Activated CD8-positive, alpha-beta memory T cell treated with anti-CD3 and anti-CD28 coated beads, Interleukin-2, amount 10 ng/mL, durations not matched to agents 7 days and 5 days (primary cell): ENCODE results near the gene TMEM132E. TPM values are rescaled to one million over a fixed set of nuclear protein-coding genes. Genes with fewer than 3 reads are reported as not detected.

ENCODE experiments used
- ATAC-seq: fragments of 150-1000 bp; cut with Tn5 transposase; one replicate; pipeline ENCODE4 v1.10.0; 2021; ENCODE audit warnings: moderate library complexity
- CTCF ChIA-PET: fragments of 350-600 bp; sonication (Branson Sonifier 250); formaldehyde crosslinking; loops from one replicate; lab custom pipeline; 2021; ENCODE audit warnings: antibody characterized with exemption; lab: Charles Lee
- DNase-seq: peaks from one replicate; pipeline ENCODE4 v3.0.0-alpha.2; 2020
- H3K27ac Mint-ChIP-seq: one replicate; pipeline ENCODE4 v1.8.0; 2021; ENCODE audit warnings: mild to moderate bottlenecking, mixed read lengths
- H3K27me3 Mint-ChIP-seq: one replicate; pipeline ENCODE4 v1.8.0; 2021; ENCODE audit warnings: mixed read lengths
- H3K36me3 Mint-ChIP-seq: one replicate; pipeline ENCODE4 v1.8.0; 2021; ENCODE audit warnings: mild to moderate bottlenecking, mixed read lengths
- H3K4me1 Mint-ChIP-seq: one replicate; pipeline ENCODE4 v1.8.0; 2021; ENCODE audit warnings: mixed read lengths
- H3K4me3 Mint-ChIP-seq: one replicate; pipeline ENCODE4 v1.8.0; 2021; ENCODE audit warnings: mild to moderate bottlenecking, moderate library complexity, mixed read lengths
- H3K9me3 Mint-ChIP-seq: one replicate; pipeline ENCODE4 v1.8.0; 2022; ENCODE audit warnings: low read depth, mixed read lengths
- total RNA-seq, 2 experiments: library from RNA; stranded (reverse); gene quantifications; one replicate each; pipeline ENCODE4 v1.2.3, GENCODE V29; 2021

The TMEM132E gene
- total RNA-seq, 2 experiments from 2014 or later, result not detected

DNA sequence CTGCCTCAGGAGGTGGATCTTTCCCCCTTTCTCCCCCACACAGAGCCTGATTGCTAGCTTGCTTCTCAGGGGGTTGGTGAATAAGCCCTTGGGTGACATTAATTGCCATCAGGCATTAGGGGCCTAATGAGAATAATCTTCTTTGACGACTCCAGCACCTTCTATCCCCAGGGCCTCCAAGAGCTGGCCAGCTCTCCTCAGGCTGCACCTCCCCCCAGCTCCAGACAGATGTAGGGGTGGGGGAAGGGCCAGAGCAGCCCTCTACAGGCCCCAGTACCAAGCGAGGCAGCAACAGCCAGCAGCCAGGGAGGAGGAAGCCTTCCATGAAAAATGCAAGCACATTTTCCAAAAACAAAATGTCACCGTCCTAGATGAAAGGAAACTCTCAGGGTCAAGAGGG is 1.4 kb upstream of the TMEM132E start:
- ATAC-seq, result no peak
- CTCF ChIA-PET, result interaction anchor here (1.1 to 1.4 kb wide), 2 partner anchors 36 to 60 kb away, joined by 4 to 5 read pairs; no protein-coding TSS in a partner anchor
- peaks cover 5% of the 10 kb centered on the region for H3K4me1 Mint-ChIP-seq

DNA sequence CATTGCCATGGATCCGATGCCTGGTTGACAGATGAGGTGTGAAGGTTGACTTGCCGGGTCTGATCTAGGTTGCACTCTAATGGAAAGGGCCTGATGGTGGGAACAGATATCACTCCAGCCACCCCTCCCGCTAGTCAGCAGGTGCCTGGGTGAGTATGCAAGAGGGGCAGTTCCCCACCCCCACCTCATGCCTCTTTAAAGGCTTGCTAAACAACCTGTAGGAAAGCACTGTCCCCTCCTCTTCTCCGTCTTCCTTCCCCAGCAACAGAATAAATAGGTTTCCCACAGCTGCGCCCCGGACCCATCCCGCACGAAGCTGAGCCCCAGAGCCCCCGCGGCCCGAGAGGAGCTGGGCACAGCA is 746 bp upstream of the TMEM132E start:
- DNase-seq (no peak), ATAC-seq (no peak)
- peaks cover 86% of the 10 kb centered on the region for H3K27me3 Mint-ChIP-seq
- no peak overlapping the region for H3K4me3 Mint-ChIP-seq
- CTCF ChIA-PET, result interaction anchor here (1.0 to 1.4 kb wide), 3 partner anchors 36 to 378 kb away, joined by 3 to 5 read pairs (median 4); no protein-coding TSS in a partner anchor
- H3K4me1 Mint-ChIP-seq, result peaks cover 5% of the 10 kb centered on the region
- H3K9me3 Mint-ChIP-seq, result no peaks in the 10 kb centered on the region
- H3K36me3 Mint-ChIP-seq, result no peaks in the 10 kb centered on the region
- no peak overlapping the region for H3K27ac Mint-ChIP-seq

More for the DNA sequence above, 1.4 kb upstream of the TMEM132E start:
- no peak for DNase-seq
- no peaks in the 10 kb centered on the region for H3K36me3 Mint-ChIP-seq
- no peak overlapping the region for H3K27ac Mint-ChIP-seq
- no peak overlapping the region for H3K4me3 Mint-ChIP-seq
- H3K27me3 Mint-ChIP-seq, result peaks cover 86% of the 10 kb centered on the region
- no peaks in the 10 kb centered on the region for H3K9me3 Mint-ChIP-seq

DNA sequence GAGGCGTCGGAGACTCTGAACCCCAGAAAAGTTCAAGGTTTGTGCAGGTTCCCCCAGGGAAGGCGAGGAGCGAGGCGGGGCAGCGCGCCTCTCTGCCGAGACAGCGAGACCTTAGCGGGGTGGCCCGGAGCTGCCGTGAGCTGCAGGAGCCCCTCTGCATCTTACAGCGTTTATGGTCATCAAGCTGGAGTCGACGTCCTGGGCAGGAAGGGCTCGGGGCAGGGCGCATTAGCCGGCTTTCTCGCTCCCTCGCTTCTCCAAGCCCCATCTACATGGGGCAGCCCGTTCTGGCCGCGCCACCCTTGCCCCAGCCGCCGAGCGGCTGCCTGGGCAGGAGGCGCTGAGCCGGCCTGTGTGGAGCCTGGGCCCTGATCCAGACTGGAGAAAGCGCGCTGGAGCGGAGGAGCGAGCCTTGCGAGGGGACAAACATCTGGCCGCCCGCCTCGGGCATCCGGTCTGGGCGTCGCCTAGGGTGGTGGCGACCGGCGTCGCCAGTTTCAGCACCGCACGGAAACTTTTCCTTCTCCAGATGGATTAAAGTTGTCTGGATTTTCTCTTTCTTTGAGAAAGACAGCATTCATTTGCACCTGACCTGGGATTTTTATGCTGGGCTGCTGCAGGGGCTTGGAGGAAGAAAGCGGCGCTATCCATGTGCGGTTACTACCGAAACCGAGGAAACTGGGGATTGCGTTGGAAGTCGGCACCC is 750 bp downstream of the TMEM132E start:
- CTCF ChIA-PET, result no interaction called here
- H3K9me3 Mint-ChIP-seq, result no peaks in the 10 kb centered on the region
- no peak for DNase-seq

DNA sequence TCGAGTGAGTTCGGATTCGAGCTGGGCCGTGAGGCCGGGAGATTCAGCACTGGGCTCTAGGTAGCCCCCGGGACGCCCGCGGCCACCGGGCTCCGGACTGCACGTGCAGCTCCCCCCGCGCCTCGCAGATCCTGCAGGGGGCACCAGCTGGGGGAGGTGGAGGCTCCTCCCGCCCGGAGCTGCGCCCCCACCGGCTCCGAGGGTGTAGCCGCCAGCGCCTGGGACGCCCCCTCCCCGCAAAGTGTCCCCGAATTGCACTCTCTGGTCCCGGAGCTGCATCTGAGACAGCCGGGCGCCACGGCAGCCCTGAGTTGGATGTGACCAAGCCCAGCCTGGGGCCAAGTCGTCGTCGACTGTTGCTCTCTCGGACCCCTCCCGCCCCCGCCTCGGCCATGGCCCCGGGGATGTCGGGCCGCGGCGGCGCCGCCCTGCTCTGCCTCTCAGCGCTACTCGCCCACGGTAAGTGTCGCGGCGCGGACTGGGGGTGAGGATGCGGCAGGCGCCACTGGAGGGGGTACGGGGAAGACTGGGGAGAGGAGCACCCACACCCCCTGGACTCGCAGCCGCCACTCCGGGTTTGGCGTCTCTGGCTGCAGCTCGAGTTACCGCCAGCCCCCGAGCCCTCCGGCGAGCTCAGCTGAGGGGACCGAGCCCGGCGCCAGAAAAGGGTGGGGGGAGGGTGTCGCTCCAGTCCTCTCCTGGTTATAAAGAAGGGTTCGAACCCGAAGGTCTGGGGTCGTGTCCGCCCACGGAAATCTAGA is 1.5 kb downstream of the TMEM132E start:
- no peak for ATAC-seq
- CTCF ChIA-PET, result no interaction called here

More for the DNA sequence above, 750 bp downstream of the TMEM132E start:
- Mint-ChIP-seq H3K4me3 (no peak overlapping the region), H3K27ac (no peak overlapping the region), H3K4me1 (peaks cover 5% of the 10 kb centered on the region), H3K27me3 (peaks cover 87% of the 10 kb centered on the region), H3K36me3 (no peaks in the 10 kb centered on the region)
- no peak for ATAC-seq

DNA sequence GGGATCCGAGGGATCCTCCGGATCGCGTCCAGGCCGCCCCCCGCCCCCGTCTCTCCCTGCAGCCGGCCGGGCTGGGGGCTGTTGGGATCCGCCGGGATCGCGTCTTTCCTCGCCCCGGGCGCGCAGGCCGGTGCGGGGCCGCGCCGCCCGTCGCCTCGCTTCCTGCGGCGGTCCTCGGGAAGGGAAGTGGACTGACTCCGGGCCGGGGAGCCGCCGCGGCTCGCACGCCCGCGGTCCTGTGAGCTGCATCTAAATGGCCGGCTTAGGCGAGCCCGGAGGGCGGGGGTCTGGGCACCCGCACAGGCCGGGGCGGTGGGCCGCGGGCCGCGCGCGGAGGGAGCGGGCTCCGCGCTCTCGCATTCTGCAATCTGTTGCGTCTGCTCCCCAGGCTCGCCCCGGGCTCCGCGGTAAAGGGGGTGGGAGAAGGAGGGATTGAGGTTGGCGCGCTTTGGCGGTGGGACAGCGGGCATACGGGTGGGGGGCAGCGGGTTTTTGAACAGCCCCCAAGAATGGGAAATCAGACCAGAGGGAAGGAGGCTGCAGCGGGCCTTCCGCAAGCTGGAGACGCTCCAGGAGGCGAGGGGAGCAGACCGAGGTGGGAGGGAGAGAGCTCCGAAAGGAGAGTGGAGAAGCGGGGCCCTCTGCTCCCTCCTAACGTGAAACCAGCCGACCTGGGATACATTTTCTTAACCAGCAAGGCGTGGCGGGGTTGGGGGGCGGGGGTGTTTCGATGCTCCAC is 2.2 kb downstream of the TMEM132E start:
- H3K36me3 Mint-ChIP-seq, result no peaks in the 10 kb centered on the region
- H3K4me3 Mint-ChIP-seq, result no peak overlapping the region
- CTCF ChIA-PET, result no interaction called here
- DNase-seq (no peak), ATAC-seq (no peak)
- no peaks in the 10 kb centered on the region for H3K9me3 Mint-ChIP-seq
- peaks cover 87% of the 10 kb centered on the region for H3K27me3 Mint-ChIP-seq
- H3K4me1 Mint-ChIP-seq, result peaks cover 5% of the 10 kb centered on the region
- no peak overlapping the region for H3K27ac Mint-ChIP-seq

More for the DNA sequence above, 1.5 kb downstream of the TMEM132E start:
- Mint-ChIP-seq H3K9me3 (no peaks in the 10 kb centered on the region), H3K27me3 (peaks cover 90% of the 10 kb centered on the region), H3K4me1 (peaks cover 5% of the 10 kb centered on the region), H3K36me3 (no peaks in the 10 kb centered on the region), H3K27ac (no peak overlapping the region), H3K4me3 (no peak overlapping the region)
- DNase-seq, result no peak

DNA sequence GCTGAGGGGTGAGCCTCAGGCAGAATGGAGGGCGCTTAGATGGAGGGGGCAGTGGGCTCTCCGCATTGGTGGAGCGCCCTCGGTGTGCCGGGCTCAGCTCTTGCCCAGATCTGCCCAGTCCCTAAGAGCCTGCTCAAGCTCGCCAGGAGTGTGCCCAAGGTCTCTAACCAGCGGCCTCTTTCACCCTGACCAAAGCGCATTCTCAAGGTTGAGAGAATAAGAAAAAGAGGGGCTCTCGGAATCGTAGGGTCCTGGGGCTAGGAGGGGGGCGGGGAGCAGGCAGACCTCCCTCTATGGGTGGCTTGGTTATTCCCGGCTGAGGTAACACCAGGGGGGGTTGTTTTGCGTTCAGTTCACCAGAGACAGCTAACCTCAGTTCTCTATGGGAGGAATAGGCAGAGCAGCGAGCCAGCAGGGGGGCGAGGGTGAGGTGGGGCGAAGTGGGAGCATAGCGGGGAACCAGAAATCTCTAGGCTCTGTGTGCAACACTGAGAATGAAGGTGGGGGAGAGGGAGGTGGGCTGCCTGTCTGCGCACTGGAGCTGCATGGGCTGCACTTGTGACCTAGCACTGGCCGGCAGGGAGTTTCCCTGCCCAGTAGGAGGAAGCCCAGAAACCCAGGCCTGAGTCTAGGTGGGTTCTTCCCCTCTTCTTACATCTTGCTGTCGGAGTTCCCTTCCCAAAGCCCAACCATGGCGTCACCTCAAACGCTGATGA is 3.0 kb downstream of the TMEM132E start:
- no peaks in the 10 kb centered on the region for H3K36me3 Mint-ChIP-seq
- H3K4me3 Mint-ChIP-seq, result no peak overlapping the region
- peaks cover 84% of the 10 kb centered on the region for H3K27me3 Mint-ChIP-seq
- H3K27ac Mint-ChIP-seq, result no peak overlapping the region
- ATAC-seq, result no peak
- CTCF ChIA-PET, result no interaction called here
- H3K9me3 Mint-ChIP-seq, result no peaks in the 10 kb centered on the region
- DNase-seq, result no peak
- H3K4me1 Mint-ChIP-seq, result peaks cover 5% of the 10 kb centered on the region

DNA sequence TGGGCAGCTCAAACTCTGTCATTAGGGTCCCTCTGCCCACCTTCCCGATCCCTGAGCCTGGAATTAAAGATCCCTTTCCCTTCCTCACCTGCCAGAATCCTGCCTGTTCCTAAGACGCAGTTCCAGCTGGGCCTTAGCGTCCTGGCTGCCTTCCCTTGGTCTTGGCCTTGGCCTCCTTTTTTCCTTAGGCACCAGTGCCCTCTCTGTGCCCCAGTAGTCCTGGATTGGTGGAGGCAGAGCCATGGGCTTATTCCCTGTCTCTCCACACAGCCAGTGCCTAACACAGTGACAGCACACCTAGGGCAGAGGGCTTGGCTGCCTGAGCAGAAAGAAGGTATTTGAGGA is 3.5 kb downstream of the TMEM132E start:
- Mint-ChIP-seq H3K4me3 (no peak overlapping the region), H3K9me3 (no peaks in the 10 kb centered on the region), H3K4me1 (peaks cover 7% of the 10 kb centered on the region), H3K27ac (no peak overlapping the region), H3K27me3 (peaks cover 80% of the 10 kb centered on the region), H3K36me3 (no peaks in the 10 kb centered on the region)
- ATAC-seq, result no peak
- DNase-seq, result no peak
- CTCF ChIA-PET, result no interaction called here

DNA sequence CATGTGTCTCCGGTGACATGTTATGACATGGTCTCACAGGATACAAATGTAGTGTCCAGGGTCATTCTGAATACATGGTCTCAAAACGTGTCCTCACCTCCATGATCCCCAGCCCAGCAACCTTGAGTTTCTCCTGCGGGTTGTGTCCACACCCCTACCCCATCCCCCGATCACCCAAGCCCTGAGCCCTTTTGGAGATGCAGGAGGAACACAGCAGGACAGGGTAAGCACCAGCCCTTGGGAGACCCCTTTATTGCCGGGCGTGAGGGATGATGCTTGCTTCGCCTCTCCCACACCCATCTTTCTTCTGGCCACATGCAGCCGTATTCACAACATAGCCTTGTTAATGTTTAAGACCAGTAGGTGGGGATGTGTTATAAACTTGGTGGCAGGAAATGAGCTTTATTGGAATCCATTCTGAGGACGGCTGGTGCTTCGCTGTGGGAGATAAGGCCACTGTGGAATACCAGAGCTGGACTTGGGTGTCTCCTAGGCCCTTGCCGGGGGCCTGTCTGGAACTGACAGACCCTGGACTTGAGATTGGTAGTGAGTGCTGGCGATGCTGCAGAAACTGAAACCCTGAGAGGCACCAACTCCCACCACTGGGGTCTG is 5.5 kb downstream of the TMEM132E start:
- Mint-ChIP-seq H3K4me1 (peaks cover 9% of the 10 kb centered on the region), H3K27ac (no peak overlapping the region), H3K4me3 (no peak overlapping the region), H3K27me3 (peaks cover 71% of the 10 kb centered on the region), H3K9me3 (no peaks in the 10 kb centered on the region), H3K36me3 (no peaks in the 10 kb centered on the region)
- peak; percentile 33 for ATAC-seq
- no peak for DNase-seq
- CTCF ChIA-PET, result interaction anchor here (0.8 to 1.1 kb wide), 4 partner anchors 53 to 535 kb away, joined by 3 to 6 read pairs (median 4); no protein-coding TSS in a partner anchor

DNA sequence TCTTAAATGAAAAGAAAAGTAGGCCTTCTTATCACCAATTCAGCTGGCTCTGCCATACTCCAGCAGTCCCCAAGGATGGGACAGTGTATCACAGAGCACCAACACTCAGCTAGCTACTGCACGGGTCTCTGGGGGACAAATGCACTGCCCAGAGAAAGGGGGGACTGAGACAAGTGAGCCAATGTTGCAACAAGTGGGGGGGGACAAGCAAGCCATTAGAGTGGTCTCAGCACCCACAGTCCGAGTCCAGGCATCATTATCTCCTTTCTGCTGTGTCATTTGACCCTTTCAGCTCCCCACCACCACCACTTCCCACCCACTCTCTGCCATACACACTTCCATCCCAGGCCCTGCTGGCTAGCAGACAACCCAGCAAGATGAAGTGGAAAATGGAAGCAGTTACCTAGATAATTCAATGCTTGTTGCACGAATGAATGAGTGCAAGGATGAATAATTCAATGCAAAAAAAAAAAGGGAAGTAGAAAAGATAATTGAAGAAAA is 7.0 kb downstream of the TMEM132E start:
- Mint-ChIP-seq H3K36me3 (no peaks in the 10 kb centered on the region), H3K9me3 (no peaks in the 10 kb centered on the region), H3K27ac (no peak overlapping the region), H3K27me3 (peaks cover 72% of the 10 kb centered on the region), H3K4me3 (no peak overlapping the region), H3K4me1 (peaks cover 6% of the 10 kb centered on the region)
- CTCF ChIA-PET, result no interaction called here
- ATAC-seq (no peak), DNase-seq (no peak)

DNA sequence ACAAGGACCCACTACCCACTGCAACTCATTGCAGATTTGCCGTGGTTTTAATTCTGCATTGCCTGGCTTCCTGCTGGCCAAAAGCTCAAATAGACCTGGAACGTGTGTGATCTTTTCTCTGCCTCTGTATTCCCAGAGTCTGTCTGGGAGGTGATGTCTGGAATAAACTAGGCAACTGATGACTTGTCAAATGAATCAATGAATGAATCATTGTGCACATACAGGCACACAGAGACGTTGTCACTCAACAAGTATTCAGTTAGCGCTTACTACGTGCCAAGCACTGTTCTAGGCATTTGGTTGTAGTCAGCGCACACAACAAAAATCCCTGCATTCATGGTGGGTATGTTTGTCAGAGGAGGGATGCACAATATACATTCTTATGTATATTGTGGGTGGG is 8.9 kb downstream of the TMEM132E start:
- H3K9me3 Mint-ChIP-seq, result no peaks in the 10 kb centered on the region
- peaks cover 6% of the 10 kb centered on the region for H3K4me1 Mint-ChIP-seq
- H3K36me3 Mint-ChIP-seq, result no peaks in the 10 kb centered on the region
- H3K27me3 Mint-ChIP-seq, result peaks cover 68% of the 10 kb centered on the region
- ATAC-seq (no peak), DNase-seq (no peak)
- CTCF ChIA-PET, result interaction anchor here (0.9 kb wide), 1 partner anchor 46 kb away, joined by 3 read pairs; no protein-coding TSS in a partner anchor
- H3K27ac Mint-ChIP-seq, result no peak overlapping the region
- no peak overlapping the region for H3K4me3 Mint-ChIP-seq

DNA sequence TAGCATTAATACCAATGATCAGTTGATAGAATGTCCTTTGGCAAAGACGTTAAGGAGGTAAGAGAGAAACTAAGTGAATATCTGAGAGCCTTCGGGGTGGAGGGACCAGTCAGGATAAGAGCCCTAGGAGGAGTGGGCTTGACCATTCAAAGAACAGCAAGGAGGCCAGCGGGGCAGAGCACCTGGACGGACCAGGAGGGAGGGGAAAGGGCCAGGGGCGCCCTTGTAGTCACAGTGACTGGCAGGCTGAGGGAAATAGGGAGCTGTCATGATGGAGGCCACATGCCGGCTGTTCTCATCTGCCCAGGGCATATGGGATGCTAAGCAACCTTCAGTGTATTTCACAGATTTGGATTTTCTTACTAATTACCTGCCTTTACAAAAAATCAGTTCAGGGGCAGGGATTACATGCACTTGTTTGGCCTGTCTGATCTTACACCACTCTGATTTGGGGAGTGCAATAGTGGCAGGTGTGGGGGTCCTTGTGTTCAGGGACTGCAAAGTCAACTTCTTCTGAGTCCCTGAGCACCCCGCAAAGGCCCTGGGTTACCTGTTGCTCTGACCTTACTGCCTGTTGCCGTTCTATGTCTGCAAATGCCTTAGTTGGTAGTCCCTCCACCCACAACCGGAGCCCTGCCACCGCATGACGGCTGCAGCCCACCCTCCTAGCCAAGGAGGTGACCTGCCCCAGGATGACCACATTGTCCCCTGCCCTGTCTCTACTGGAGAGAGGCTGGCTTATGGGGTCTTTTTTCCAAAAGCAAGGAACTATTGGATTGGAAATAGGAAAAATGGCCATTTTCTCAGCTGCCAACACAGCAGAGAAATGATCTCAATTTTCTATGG is 10.0 kb downstream of the TMEM132E start:
- H3K36me3 Mint-ChIP-seq, result no peaks in the 10 kb centered on the region
- H3K4me1 Mint-ChIP-seq, result peaks cover 6% of the 10 kb centered on the region
- H3K9me3 Mint-ChIP-seq, result no peaks in the 10 kb centered on the region
- DNase-seq (no peak), ATAC-seq (no peak)
- no peak overlapping the region for H3K27ac Mint-ChIP-seq
- H3K4me3 Mint-ChIP-seq, result no peak overlapping the region
- H3K27me3 Mint-ChIP-seq, result peaks cover 66% of the 10 kb centered on the region
- CTCF ChIA-PET, result no interaction called here

DNA sequence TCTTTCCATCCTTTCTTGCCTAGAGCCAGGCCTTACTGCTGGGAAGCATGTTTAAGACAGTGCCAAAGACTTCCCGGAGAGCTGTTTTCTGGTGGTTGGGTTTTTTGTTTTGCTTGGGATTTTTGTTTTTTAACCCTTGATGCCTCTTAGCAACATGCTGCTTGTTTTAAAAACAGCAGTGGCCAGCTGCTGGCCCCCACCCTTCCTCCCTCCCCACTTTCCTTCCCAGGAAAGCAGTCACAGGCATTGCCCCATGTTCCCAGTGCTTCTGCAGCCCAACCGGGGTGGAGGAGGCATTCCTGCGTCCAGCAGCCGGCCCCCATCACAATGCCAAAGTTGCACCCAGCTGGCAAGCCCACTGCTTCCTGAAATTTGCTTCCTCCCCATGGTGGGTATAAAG is 12.6 kb downstream of the TMEM132E start:
- no peak overlapping the region for H3K4me3 Mint-ChIP-seq
- no peaks in the 10 kb centered on the region for H3K36me3 Mint-ChIP-seq
- H3K27ac Mint-ChIP-seq, result no peak overlapping the region
- DNase-seq (no peak), ATAC-seq (no peak)
- peaks cover 6% of the 10 kb centered on the region for H3K4me1 Mint-ChIP-seq
- peaks cover 48% of the 10 kb centered on the region for H3K27me3 Mint-ChIP-seq
- CTCF ChIA-PET, result no interaction called here
- no peaks in the 10 kb centered on the region for H3K9me3 Mint-ChIP-seq
